ENCODE measurements around the gene TENM4. TPM values are rescaled to one million over a fixed set of nuclear protein-coding genes. Genes with fewer than 3 reads are reported as not detected.
"Not testable (repeated sequence)": the region's sequence is repeated elsewhere in the genome, so short reads cannot be mapped to it uniquely, and the experiment has no call there.

Gene TENM4
- total and polyA plus RNA-seq, 5 experiments from 2014 or later: not detected

DNA sequence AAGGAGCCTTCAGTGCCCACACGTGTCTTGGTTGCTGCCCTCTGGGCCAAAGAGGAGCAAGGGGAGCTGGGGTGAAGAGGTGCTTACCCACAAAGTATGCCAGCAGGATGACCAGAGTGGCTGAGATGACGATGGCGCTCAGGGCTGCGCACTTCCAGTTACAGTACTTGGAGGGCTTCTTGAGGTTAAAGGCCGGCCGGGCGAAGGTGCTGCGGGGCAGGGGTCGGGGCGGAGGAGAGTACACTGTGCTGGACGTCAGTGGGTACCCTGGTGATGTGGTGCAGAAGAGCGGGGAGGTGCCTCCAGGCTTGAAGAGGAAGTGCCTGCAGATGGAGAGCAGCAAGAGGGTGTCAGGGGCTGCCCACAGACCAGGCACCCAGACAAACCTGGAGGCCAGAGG lies 551.1 kb downstream of the TENM4 start:
- DNase-seq (no peak), ATAC-seq (no peak)
- no peak overlapping the region for H3K27ac Mint-ChIP-seq
- POLR2A ChIA-PET: no interaction called here
- H3K9me3 Mint-ChIP-seq: peaks cover 0 to 2% (median 0%) of the 10 kb centered on the region in 9 donors
- H3K4me3 Mint-ChIP-seq: no peak overlapping the region
- peaks cover 0 to 29% (median 9%) of the 10 kb centered on the region in 5 donors for H3K27me3 Mint-ChIP-seq
- no peaks in the 10 kb centered on the region for H3K36me3 Mint-ChIP-seq
- no peaks in the 10 kb centered on the region for H3K4me1 Mint-ChIP-seq

DNA sequence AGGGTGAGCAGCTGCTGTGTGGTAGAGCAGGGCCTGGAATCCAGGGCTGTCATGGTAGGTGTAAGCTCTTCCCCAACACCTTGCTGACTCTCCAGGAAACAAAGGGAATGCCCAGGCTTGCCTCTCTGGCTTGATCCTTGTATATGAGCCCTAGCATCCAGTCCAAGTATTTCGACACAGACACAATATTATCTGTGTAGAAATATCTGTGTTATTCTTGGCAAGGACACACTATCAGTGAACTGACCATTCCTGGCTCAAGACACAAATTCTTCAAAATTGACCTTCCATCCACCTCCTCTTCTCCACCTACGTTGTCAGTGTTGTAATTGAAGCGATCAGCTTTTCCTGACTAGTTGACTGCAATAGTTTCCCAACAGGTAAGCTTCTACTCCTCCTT lies 554.2 kb downstream of the TENM4 start:
- Mint-ChIP-seq H3K27me3 (peaks cover 0 to 22% (median 9%) of the 10 kb centered on the region in 5 donors), H3K36me3 (no peaks in the 10 kb centered on the region), H3K4me3 (no peak overlapping the region), H3K27ac (no peak overlapping the region), H3K4me1 (no peaks in the 10 kb centered on the region), H3K9me3 (peaks cover 0 to 6% (median 0%) of the 10 kb centered on the region in 9 donors)
- POLR2A ChIA-PET: no interaction called here
- DNase-seq: no peak
- no peak for ATAC-seq

DNA sequence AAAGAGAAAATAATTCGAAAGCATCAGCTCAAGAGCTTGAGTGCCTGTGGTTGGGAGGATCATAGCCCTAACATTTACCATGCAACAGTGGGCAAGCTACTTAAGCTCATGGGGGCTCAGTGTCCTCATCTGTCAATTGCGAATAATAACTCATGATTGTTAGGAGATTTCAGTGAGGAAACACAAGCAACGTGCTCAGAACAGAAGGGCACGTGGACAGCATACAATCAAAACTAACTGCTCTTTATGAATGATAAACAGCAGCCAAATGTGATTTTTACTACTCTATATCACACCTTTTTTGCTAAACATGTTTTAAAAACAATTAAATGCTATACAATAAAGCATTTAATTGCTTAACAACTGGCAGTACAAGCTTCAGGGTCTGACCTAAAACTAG lies 556.1 kb downstream of the TENM4 start:
- no peaks in the 10 kb centered on the region for H3K4me1 Mint-ChIP-seq
- POLR2A ChIA-PET: no interaction called here
- ATAC-seq (no peak), DNase-seq (no peak)
- no peak overlapping the region for H3K27ac Mint-ChIP-seq
- H3K4me3 Mint-ChIP-seq: no peak overlapping the region
- H3K9me3 Mint-ChIP-seq: peaks cover 0 to 17% (median 0%) of the 10 kb centered on the region in 9 donors
- no peaks in the 10 kb centered on the region for H3K36me3 Mint-ChIP-seq
- H3K27me3 Mint-ChIP-seq: peaks cover 0 to 20% (median 7%) of the 10 kb centered on the region in 5 donors

DNA sequence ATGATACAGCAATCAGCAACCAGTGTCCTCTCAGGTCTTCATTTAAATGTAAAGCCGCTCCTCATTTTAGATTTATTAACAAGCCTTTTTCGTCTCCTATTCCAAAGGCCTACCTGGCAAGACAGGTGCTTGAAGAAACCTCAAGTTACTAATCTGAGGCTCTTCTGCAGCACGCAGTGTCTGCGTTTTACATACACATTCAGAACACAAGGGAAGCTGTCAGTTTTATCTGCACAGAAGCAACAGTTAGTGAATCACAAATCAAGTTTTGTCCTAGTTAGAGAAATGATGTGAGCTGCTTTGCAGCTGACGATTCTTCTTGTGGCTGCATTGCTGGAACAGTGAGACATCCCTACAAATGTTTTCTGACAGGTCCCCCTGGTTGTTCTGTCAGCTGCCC lies 557.3 kb downstream of the TENM4 start:
- Mint-ChIP-seq H3K27me3 (peaks cover 0 to 7% (median 3%) of the 10 kb centered on the region in 5 donors), H3K9me3 (peaks cover 0 to 23% (median 4%) of the 10 kb centered on the region in 9 donors), H3K4me3 (no peak overlapping the region), H3K4me1 (no peaks in the 10 kb centered on the region), H3K36me3 (peaks cover 0 to 4% (median 0%) of the 10 kb centered on the region in 3 donors), H3K27ac (no peak overlapping the region)
- ATAC-seq (no peak), DNase-seq (no peak)
- POLR2A ChIA-PET: no interaction called here

DNA sequence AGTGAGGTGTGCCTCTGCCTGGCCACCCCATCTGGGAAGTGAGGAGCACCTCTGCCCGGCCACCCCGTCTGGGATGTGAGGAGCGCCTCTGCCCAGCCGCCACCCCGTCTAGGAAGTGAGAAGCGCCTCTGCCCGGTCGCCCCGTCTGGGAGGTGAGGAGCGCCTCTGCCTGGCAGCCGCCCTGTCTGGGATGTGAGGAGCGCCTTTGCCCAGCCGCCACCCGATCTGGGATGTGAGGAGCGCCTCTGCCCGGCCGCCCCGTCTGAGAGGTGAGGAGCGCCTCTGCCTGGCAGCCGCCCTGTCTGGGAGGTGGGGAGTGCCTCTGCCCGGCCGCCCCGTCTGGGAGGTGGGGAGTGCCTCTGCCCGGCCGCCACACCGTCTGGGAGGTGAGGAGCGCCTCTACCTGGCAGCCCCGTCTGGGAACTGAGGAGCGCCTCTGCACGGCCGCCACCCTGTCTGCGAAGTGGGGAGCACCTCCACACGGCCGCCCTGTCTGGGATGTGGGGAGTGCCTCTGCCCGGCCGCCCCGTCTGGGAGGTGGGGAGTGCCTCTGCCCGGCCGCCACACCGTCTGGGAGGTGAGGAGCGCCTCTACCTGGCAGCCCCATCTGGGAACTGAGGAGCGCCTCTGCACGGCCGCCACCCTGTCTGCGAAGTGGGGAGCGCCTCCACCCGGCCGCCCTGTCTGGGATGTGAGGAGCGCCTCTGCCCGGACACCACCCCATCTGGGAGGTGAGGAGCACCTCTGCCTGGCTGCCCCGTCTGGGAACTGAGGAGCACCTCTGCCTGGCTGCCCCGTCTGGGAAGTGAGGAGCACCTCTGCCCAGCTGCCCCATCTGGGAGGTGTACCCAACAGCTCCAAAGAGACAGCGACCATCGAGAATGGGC lies 561.5 kb downstream of the TENM4 start:
- ATAC-seq, H3K27me3 Mint-ChIP-seq, POLR2A ChIA-PET, H3K4me1 Mint-ChIP-seq, DNase-seq, H3K27ac Mint-ChIP-seq, H3K4me3 Mint-ChIP-seq: not testable (repeated sequence)
- Mint-ChIP-seq H3K36me3 (peaks cover 0 to 15% (median 0%) of the 10 kb centered on the region in 3 donors), H3K9me3 (peaks cover 0 to 34% (median 13%) of the 10 kb centered on the region in 9 donors)

DNA sequence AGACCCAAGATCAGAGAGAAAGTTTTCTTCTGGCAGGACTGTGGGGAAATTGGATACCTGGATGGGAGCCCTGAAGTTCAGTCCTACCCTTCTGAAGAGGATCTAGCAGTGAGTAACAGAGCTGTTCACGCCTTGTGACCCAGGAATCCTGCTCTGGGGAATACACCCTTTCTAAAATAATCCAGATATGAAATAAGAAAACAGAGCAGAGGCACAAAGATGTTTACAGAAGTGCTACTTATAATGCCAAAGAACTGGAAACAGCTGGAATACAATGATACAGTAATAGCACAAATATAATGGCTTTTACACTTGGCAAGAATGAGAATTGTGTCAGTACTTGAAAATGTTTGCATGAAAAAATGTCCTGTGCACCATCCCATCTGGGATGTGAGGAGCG lies 562.2 kb downstream of the TENM4 start:
- POLR2A ChIA-PET: no interaction called here
- DNase-seq (no peak), ATAC-seq (no peak)
- H3K27me3 Mint-ChIP-seq: peaks cover 2 to 9% (median 8%) of the 10 kb centered on the region in 5 donors
- H3K27ac Mint-ChIP-seq: no peak overlapping the region
- H3K9me3 Mint-ChIP-seq: peaks cover 0 to 34% (median 13%) of the 10 kb centered on the region in 9 donors
- H3K4me1 Mint-ChIP-seq: no peaks in the 10 kb centered on the region
- H3K4me3 Mint-ChIP-seq: no peak overlapping the region
- H3K36me3 Mint-ChIP-seq: peaks cover 0 to 15% (median 0%) of the 10 kb centered on the region in 3 donors

DNA sequence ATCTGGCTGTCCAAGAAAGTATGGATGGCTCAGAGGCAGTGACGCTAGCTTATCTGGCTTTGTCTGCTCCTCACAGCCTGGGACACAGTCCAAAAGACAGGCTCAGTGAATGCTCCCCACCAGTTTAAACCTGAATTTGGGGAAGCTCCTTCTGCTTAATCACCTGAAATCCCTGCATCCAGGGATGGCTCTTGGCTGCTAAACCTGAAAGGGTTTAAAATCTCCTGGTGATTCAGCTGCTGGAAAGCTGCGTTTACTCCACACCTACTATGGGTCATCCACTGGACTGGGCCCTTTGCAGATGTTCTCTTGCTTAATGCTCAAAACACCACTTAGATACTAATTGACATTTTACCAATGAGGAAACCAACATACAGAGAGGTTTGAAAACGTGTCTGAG lies 564.2 kb downstream of the TENM4 start:
- DNase-seq (no peak), ATAC-seq (no peak)
- H3K27me3 Mint-ChIP-seq: peaks cover 2 to 11% (median 6%) of the 10 kb centered on the region in 5 donors
- no peak overlapping the region for H3K4me3 Mint-ChIP-seq
- POLR2A ChIA-PET: no interaction called here
- H3K36me3 Mint-ChIP-seq: peaks cover 0 to 15% (median 0%) of the 10 kb centered on the region in 3 donors
- no peaks in the 10 kb centered on the region for H3K4me1 Mint-ChIP-seq
- H3K9me3 Mint-ChIP-seq: peaks cover 0 to 31% (median 13%) of the 10 kb centered on the region in 9 donors
- no peak overlapping the region for H3K27ac Mint-ChIP-seq

DNA sequence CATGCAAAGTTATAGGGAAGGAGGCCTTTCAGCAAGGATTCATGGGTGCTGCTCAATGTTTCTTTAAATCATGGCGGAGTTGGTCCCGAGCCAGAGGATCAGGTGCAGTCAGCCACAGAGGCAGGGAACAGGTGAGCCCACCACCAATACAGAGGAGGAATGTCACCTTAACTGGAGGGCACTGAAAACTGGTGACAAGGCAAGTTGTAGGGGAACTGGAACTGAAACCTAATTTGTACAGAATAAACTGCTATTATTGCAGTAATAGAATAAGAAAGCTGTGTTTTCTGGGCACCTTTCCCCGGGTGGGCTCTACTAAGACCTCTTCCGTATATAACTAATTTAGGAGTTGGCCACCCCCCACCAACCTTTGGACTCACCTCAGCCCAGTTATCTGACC lies 570.2 kb downstream of the TENM4 start:
- no peaks in the 10 kb centered on the region for H3K4me1 Mint-ChIP-seq
- DNase-seq: no peak
- H3K36me3 Mint-ChIP-seq: no peaks in the 10 kb centered on the region
- H3K27me3 Mint-ChIP-seq: peaks cover 6 to 15% (median 8%) of the 10 kb centered on the region in 5 donors
- H3K4me3 Mint-ChIP-seq: no peak overlapping the region
- no peak for ATAC-seq
- no peak overlapping the region for H3K27ac Mint-ChIP-seq
- POLR2A ChIA-PET: no interaction called here
- no peaks in the 10 kb centered on the region for H3K9me3 Mint-ChIP-seq

DNA sequence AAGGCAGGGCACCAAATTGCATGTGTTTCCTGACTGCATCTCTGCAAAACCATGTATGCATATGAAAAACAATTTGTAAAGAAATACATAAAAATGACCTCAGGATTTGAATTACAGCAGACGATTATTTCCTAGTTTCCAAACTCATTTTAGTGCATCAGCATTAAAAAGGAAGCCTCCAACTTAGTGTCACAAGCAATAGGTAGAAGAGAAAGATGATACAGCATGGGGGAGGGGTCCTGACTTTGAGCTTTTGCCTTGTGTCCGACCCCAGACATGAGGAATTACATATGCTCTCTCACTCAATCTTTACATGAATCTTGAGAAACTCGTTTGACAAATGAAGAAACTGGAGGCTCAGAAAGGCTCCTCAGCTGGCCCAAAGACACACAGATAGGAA lies 571.5 kb downstream of the TENM4 start:
- H3K27ac Mint-ChIP-seq: no peak overlapping the region
- H3K4me3 Mint-ChIP-seq: no peak overlapping the region
- DNase-seq: no peak
- no peaks in the 10 kb centered on the region for H3K4me1 Mint-ChIP-seq
- peaks cover 3 to 15% (median 6%) of the 10 kb centered on the region in 5 donors for H3K27me3 Mint-ChIP-seq
- ATAC-seq: no peak
- POLR2A ChIA-PET: no interaction called here
- no peaks in the 10 kb centered on the region for H3K9me3 Mint-ChIP-seq
- H3K36me3 Mint-ChIP-seq: no peaks in the 10 kb centered on the region

DNA sequence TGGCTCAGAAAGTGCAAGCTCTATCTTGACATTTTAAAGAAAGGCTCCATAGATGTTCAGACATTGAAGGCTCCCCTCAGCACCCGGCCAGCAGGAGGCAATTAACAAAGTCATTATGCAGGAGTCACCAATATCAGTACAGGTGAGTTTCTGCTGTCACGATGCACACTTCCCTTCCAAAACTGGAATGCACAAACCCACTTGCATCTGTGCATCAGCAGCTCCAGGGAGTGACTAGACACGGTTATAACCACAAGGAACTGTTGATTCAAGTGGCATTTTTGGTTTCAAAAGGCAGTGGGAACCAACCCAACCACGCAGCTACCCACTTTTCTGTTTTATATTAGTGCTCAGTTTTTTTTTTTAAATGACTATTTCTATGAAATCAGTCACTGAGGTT lies 572.3 kb downstream of the TENM4 start:
- Mint-ChIP-seq H3K36me3 (no peaks in the 10 kb centered on the region), H3K4me1 (no peaks in the 10 kb centered on the region), H3K9me3 (no peaks in the 10 kb centered on the region), H3K27me3 (peaks cover 2 to 11% (median 5%) of the 10 kb centered on the region in 5 donors), H3K27ac (no peak overlapping the region), H3K4me3 (no peak overlapping the region)
- POLR2A ChIA-PET: no interaction called here
- ATAC-seq (no peak), DNase-seq (no peak)

DNA sequence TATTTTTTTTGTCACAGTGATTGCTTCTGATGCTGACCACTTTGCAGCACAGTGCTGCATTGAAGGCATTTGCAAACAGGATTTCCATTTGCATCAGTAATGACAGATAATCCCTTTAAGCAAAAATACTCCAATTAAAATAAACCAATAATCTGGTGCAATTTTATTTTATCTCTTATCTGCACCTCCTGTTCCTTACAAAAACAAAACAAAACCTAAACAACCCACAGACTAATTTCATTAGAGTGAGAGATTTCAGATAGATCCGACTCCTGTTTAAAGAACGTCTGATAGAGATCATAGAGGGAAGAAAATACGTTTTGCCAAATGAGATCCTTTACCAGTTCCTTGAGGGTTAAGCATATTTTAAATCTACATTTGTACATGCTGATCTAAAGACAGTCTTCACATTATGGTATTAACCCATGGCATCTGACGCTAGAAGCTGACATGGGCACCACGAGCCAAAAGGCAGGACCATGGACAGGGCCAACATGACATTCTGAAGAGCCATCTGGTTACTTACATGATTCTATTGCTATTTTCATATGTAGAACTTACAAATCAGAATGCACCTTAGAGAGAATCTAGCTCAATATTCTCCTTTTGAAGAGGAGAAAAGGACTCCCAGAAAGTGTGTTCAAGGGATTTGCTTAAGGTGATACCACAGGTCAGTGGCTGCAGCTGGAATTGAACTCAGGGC lies 580.0 kb downstream of the TENM4 start:
- Mint-ChIP-seq H3K27me3 (peaks cover 0 to 14% (median 4%) of the 10 kb centered on the region in 5 donors), H3K36me3 (no peaks in the 10 kb centered on the region), H3K4me1 (no peaks in the 10 kb centered on the region), H3K27ac (no peak overlapping the region), H3K9me3 (peaks cover 0 to 3% (median 0%) of the 10 kb centered on the region in 9 donors), H3K4me3 (no peak overlapping the region)
- no peak for ATAC-seq
- POLR2A ChIA-PET: no interaction called here
- no peak for DNase-seq

DNA sequence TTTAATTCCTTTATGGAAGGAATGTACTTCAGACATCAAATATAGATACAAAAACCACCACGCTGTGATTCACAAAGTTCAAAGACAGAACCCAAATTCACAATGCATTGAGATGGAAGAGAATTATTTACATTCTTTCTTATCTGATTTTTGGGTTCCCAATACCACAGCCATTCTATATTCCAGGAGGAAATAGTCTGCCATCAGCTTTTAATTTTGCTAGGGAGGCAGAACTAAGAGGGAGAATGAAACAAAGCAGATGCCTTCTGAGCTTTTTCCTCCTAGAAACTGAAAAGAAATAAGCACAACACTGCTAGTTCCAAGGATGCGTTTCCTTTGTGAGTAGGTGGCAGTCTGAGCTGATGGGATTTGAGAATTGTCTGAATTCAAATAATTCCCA lies 583.1 kb downstream of the TENM4 start:
- ATAC-seq: no peak
- Mint-ChIP-seq H3K9me3 (peaks cover 0 to 3% (median 0%) of the 10 kb centered on the region in 9 donors), H3K36me3 (no peaks in the 10 kb centered on the region), H3K27ac (no peak overlapping the region), H3K27me3 (peaks cover 0 to 20% (median 3%) of the 10 kb centered on the region in 5 donors), H3K4me1 (no peaks in the 10 kb centered on the region), H3K4me3 (no peak overlapping the region)
- POLR2A ChIA-PET: no interaction called here
- no peak for DNase-seq

DNA sequence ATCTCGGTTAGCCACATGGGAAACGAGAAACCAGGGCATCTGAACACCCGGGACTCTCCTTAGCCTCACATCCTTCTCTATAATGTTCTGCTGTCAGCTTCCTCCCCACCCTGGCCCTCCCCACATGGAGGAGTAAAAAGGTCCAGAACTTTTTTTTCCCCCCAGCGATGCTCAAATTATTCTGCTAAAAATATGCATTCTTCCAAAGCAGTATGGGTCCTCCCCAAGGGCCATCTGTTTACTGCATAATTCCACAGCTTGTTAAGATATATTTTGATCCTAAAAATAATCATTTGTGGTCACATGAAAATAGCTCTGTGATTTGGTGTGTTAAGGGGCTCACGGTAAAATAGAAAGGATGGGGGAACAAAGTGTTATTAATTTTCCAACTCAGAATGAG lies 584.6 kb downstream of the TENM4 start:
- Mint-ChIP-seq H3K27ac (no peak overlapping the region), H3K4me3 (no peak overlapping the region), H3K36me3 (no peaks in the 10 kb centered on the region), H3K27me3 (peaks cover 0 to 15% (median 3%) of the 10 kb centered on the region in 5 donors), H3K9me3 (peaks cover 0 to 3% (median 0%) of the 10 kb centered on the region in 9 donors), H3K4me1 (no peaks in the 10 kb centered on the region)
- POLR2A ChIA-PET: no interaction called here
- DNase-seq (no peak), ATAC-seq (no peak)

Data from naive thymus-derived CD8-positive, alpha-beta T cell (primary cell).